Measurements from ENCODE around the gene SPTBN1. TPM values are rescaled to one million over a fixed set of nuclear protein-coding genes. Genes with fewer than 3 reads are reported as not detected.

The SPTBN1 gene
- total and polyA plus RNA-seq, 2 donors (not counting 3 experiments of a cell fraction or from before 2014, with no cell fraction given) = 63.3 to 320 TPM

DNA sequence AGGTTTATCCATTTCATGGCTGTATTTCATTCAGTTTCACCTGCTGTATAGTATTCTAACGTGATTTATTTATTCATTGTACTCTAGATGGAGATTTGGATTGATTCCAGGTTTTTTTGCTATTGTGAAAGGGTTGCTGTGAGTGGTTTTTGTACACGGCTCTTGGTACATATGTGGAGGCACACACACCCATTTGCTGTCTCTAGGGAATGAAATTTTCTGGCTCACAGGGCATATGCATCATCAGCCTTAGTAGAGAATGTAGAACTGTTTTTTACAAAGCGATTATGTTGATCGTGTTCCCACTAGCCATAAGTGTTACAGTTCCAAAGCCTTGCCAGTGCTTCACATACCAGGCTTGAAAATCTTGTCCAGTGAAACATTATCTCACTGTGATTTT is 5.1 kb downstream of the SPTBN1 start:
- intact Hi-C loops (cut with micrococcal nuclease) (no loop called here), dilution Hi-C loops (cut with MboI; ENCODE audit: extremely low pct_ligation_motif_present, low sequenced_read_pairs) (no loop called here)
- no peak overlapping the region for H3K4me2 ChIP-seq (ENCODE audit: insufficient read depth, low read length)
- no peaks in the 10 kb centered on the region for H3K9me3 ChIP-seq (replicated peaks; ENCODE audit: control insufficient read depth, insufficient read depth, low read length)
- ChIA-PET CTCF (no interaction called here), POLR2A (no interaction called here)
- FAIRE-seq (no peak), DNase-seq (ENCODE audit: low read depth, low spot score) (no peak)
- H2AFZ ChIP-seq (ENCODE audit: low read depth, low read length) = no peak overlapping the region
- BruUV-seq (replicated peaks) = no TSS peak
- peaks cover 30% of the 10 kb centered on the region for H3K4me1 ChIP-seq (ENCODE audit: control insufficient read depth, extremely low read depth, insufficient read depth, low read length)
- no peak overlapping the region for H3K27ac ChIP-seq (ENCODE audit: insufficient read depth, low read depth, low read length)
- no peak for TF ChIP-seq FOS (IDR thresholded peaks at IDR 0.05; ENCODE audit: borderline replicate concordance, insufficient read depth, low read length)
- H4K20me1 ChIP-seq (replicated peaks; ENCODE audit: control insufficient read depth, extremely low read depth, insufficient read depth, low read length) = peaks cover 16% of the 10 kb centered on the region
- H3K9ac ChIP-seq (replicated peaks; ENCODE audit: extremely low read depth, insufficient read depth, low read length) = no peak overlapping the region
- no peaks in the 10 kb centered on the region for H3K27me3 ChIP-seq (ENCODE audit: control insufficient read depth in 2 of 2, insufficient read depth in 2 of 2, low read length in 2 of 2)
- H3K4me3 ChIP-seq (replicated peaks in 1 of 3; ENCODE audit: insufficient read depth in 1 of 3, low read depth in 1 of 3, low read length in 3 of 3) = no peak overlapping the region
- H3K79me2 ChIP-seq (ENCODE audit: control insufficient read depth, insufficient read depth, low read length) = peaks cover 67% of the 10 kb centered on the region
- no peaks in the 10 kb centered on the region for H3K9me1 ChIP-seq (replicated peaks; ENCODE audit: control insufficient read depth, extremely low read depth, insufficient read depth, low read length)
- no peaks in the 10 kb centered on the region for H3K36me3 ChIP-seq (ENCODE audit: control insufficient read depth in 2 of 2, extremely low read depth in 1 of 2, insufficient read depth in 2 of 2, low read length in 2 of 2)

DNA sequence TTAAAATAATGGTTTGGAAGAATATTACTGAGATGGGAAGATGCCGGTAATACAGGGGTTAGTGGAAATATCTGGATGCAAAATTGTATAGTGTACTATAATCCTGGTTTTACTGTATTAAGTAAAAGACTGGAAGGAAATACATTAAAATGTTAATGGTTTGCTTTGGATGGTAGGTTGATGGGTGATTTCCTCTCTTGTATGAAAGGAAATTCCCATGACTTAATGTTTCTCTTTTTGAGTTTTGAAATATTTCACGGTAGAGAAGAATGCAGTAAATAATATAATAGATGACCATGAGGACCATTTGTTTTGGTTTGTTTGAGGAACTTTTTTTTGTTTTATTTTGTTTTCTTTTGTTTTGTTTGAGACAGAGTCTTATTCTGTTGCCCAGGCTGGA is 8.2 kb downstream of the SPTBN1 start:
- intact Hi-C loops (cut with micrococcal nuclease) = no loop called here
- no TSS peak for BruUV-seq (replicated peaks)
- DNase-seq (ENCODE audit: low read depth, low spot score) = peak; percentile 85
- TF ChIP-seq, protein P1, sequence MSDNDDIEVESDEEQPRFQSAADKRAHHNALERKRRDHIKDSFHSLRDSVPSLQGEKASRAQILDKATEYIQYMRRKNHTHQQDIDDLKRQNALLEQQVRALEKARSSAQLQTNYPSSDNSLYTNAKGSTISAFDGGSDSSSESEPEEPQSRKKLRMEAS (IDR thresholded peaks at IDR 0.05; ENCODE audit: insufficient read depth, insufficient read length) = no peak
- TF ChIP-seq GATA2 (IDR thresholded peaks at IDR 0.05; ENCODE audit: insufficient read depth, insufficient read length, low read depth, low read length) (no peak), POLR2AphosphoS5 (IDR thresholded peaks at IDR 0.05; ENCODE audit: insufficient read depth, low read depth, low read length) (no peak), JUN (IDR thresholded peaks at IDR 0.05; ENCODE audit: borderline replicate concordance, insufficient read depth, insufficient read length, low read depth) (peak; percentile 51)
- TF ChIP-seq, protein P2, sequence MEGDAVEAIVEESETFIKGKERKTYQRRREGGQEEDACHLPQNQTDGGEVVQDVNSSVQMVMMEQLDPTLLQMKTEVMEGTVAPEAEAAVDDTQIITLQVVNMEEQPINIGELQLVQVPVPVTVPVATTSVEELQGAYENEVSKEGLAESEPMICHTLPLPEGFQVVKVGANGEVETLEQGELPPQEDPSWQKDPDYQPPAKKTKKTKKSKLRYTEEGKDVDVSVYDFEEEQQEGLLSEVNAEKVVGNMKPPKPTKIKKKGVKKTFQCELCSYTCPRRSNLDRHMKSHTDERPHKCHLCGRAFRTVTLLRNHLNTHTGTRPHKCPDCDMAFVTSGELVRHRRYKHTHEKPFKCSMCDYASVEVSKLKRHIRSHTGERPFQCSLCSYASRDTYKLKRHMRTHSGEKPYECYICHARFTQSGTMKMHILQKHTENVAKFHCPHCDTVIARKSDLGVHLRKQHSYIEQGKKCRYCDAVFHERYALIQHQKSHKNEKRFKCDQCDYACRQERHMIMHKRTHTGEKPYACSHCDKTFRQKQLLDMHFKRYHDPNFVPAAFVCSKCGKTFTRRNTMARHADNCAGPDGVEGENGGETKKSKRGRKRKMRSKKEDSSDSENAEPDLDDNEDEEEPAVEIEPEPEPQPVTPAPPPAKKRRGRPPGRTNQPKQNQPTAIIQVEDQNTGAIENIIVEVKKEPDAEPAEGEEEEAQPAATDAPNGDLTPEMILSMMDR (IDR thresholded peaks at IDR 0.05; ENCODE audit: extremely low read depth in 1 of 2, insufficient read depth in 1 of 2, low read depth in 1 of 2, low read length in 2 of 2) = no peak
- no peaks in the 10 kb centered on the region for H3K9me1 ChIP-seq (replicated peaks; ENCODE audit: control insufficient read depth, extremely low read depth, insufficient read depth, low read length)
- no peak overlapping the region for H3K27ac ChIP-seq (ENCODE audit: insufficient read depth, low read depth, low read length)
- ChIA-PET POLR2A (no interaction called here), CTCF (interaction anchor here (1.2 to 1.3 kb wide), 2 partner anchors 38 to 357 kb away, joined by 3 read pairs; no protein-coding TSS in a partner anchor)
- peak overlapping the region; percentile 16 for H3K4me2 ChIP-seq (ENCODE audit: insufficient read depth, low read length)
- dilution Hi-C loops (cut with MboI; ENCODE audit: extremely low pct_ligation_motif_present, low sequenced_read_pairs) = no loop called here
- H4K20me1 ChIP-seq (replicated peaks; ENCODE audit: control insufficient read depth, extremely low read depth, insufficient read depth, low read length) = peaks cover 12% of the 10 kb centered on the region
- H3K4me3 ChIP-seq (replicated peaks in 1 of 3; ENCODE audit: insufficient read depth in 1 of 3, low read depth in 1 of 3, low read length in 3 of 3) = no peak overlapping the region
- no peaks in the 10 kb centered on the region for H3K9me3 ChIP-seq (replicated peaks; ENCODE audit: control insufficient read depth, insufficient read depth, low read length)
- H2AFZ ChIP-seq (ENCODE audit: low read depth, low read length) = no peak overlapping the region
- no peaks in the 10 kb centered on the region for H3K36me3 ChIP-seq (ENCODE audit: control insufficient read depth in 2 of 2, extremely low read depth in 1 of 2, insufficient read depth in 2 of 2, low read length in 2 of 2)
- H3K27me3 ChIP-seq (ENCODE audit: control insufficient read depth in 2 of 2, insufficient read depth in 2 of 2, low read length in 2 of 2) = no peaks in the 10 kb centered on the region
- H3K9ac ChIP-seq (replicated peaks; ENCODE audit: extremely low read depth, insufficient read depth, low read length) = no peak overlapping the region
- peaks cover 53% of the 10 kb centered on the region for H3K79me2 ChIP-seq (ENCODE audit: control insufficient read depth, insufficient read depth, low read length)
- FAIRE-seq = peak; percentile 43
- peaks cover 22% of the 10 kb centered on the region for H3K4me1 ChIP-seq (ENCODE audit: control insufficient read depth, extremely low read depth, insufficient read depth, low read length)
